HepG2 (cell line): ENCODE measurements around the gene TFB1M. TPM values are rescaled to one million over a fixed set of nuclear protein-coding genes. Genes with fewer than 3 reads are reported as not detected.

Experiments used
- AKAP8 ChIP-seq: sonication (generic); formaldehyde crosslinking; IDR thresholded peaks from 2 replicates; pipeline ENCODE4 v1.5.1; 2020; ENCODE audit warnings: mild to moderate bottlenecking, missing genetic modification reagents
- ATRX ChIP-seq: sonication (generic); formaldehyde crosslinking; IDR thresholded peaks from 2 replicates; pipeline ENCODE4 v1.4.0; 2020; ENCODE audit warnings: missing genetic modification reagents, borderline replicate concordance
- BRD4 ChIP-seq: sonication (generic); formaldehyde crosslinking; IDR thresholded peaks from 2 replicates; pipeline ENCODE4 v1.4.0; 2020; ENCODE audit warnings: missing genetic modification reagents
- CENPX ChIP-seq: sonication (generic); formaldehyde crosslinking; IDR thresholded peaks from 2 replicates; pipeline ENCODE4 v1.9.0; 2021; ENCODE audit warnings: mild to moderate bottlenecking, missing genetic modification reagents, moderate library complexity
- GABPA ChIP-seq, 2 experiments: IDR thresholded peaks; 2 replicates each; pipeline ENCODE4 v1.6.1; 2011 to 2016; ENCODE audit warnings: low read depth in 2 of 2, low read length in 1 of 2, missing biosample characterization in 1 of 2, missing genetic modification characterization in 1 of 2
- HDAC1 ChIP-seq: sonication (generic); formaldehyde crosslinking; IDR thresholded peaks from 2 replicates; pipeline ENCODE4 v1.5.1; 2020; ENCODE audit warnings: mild to moderate bottlenecking, missing genetic modification reagents
- HDAC2 ChIP-seq: sonication (generic); formaldehyde crosslinking; IDR thresholded peaks from 2 replicates; pipeline ENCODE4 v1.4.0; 2020; ENCODE audit warnings: missing genetic modification reagents
- HMG20B ChIP-seq: conservative IDR thresholded peaks from 2 replicates; pipeline ENCODE4 v1.6.1; 2016; ENCODE audit warnings: missing genetic modification reagents, missing compliant biosample characterization
- IRX3 ChIP-seq: sonication (generic); formaldehyde crosslinking; IDR thresholded peaks from 2 replicates; pipeline ENCODE4 v1.8.1; 2023; ENCODE audit warnings: mild to moderate bottlenecking, low read depth, missing genetic modification reagents, borderline replicate concordance
- ISL2 ChIP-seq: sonication (generic); formaldehyde crosslinking; IDR thresholded peaks from 2 replicates; pipeline ENCODE4 v1.5.0; 2020; ENCODE audit warnings: missing genetic modification reagents
- JUNB ChIP-seq: sonication (generic); formaldehyde crosslinking; IDR thresholded peaks from 2 replicates; pipeline ENCODE4 v1.8.0; 2022; ENCODE audit warnings: missing genetic modification reagents, mild to moderate bottlenecking, borderline replicate concordance
- MED8 ChIP-seq: sonication (generic); formaldehyde crosslinking; IDR thresholded peaks from 2 replicates; pipeline ENCODE4 v1.8.1; 2023; ENCODE audit warnings: mild to moderate bottlenecking, missing genetic modification reagents; ENCODE audit not compliant: insufficient replicate concordance
- MNT ChIP-seq: fragments of 450-650 bp; IDR thresholded peaks from 2 replicates; pipeline ENCODE4 v1.6.1; 2016
- PITX1 ChIP-seq: sonication (generic); formaldehyde crosslinking; IDR thresholded peaks from 2 replicates; pipeline ENCODE4 v1.5.1; 2020; ENCODE audit warnings: mild to moderate bottlenecking, missing genetic modification reagents
- POLR2AphosphoS2 ChIP-seq: IDR thresholded peaks from 2 replicates; pipeline ENCODE4 v1.6.1; 2011; ENCODE audit warnings: low read depth, low read length, improper control_type of control experiment
- SRSF4 ChIP-seq: fragments of 200-400 bp; formaldehyde crosslinking; IDR thresholded peaks from one replicate; pipeline ENCODE4 v1.6.1; 2018; ENCODE audit warnings: mild to moderate bottlenecking, low read depth, low read length, moderate library complexity; ENCODE audit not compliant: poor library complexity, severe bottlenecking
- TARDBP ChIP-seq: sonication (generic); formaldehyde crosslinking; IDR thresholded peaks from 2 replicates; pipeline ENCODE4 v1.8.0; 2022; ENCODE audit warnings: mild to moderate bottlenecking, missing genetic modification reagents
- TFDP1 ChIP-seq: IDR thresholded peaks from 2 replicates; pipeline ENCODE4 v1.6.1; 2016; ENCODE audit warnings: missing compliant biosample characterization, missing genetic modification reagents, borderline replicate concordance
- ZBTB33 ChIP-seq: sonication (generic); formaldehyde crosslinking; IDR thresholded peaks from 2 replicates; pipeline ENCODE4 v1.4.0; 2020; ENCODE audit warnings: missing genetic modification reagents
- ZC3H4 ChIP-seq: sonication (generic); formaldehyde crosslinking; IDR thresholded peaks from 2 replicates; pipeline ENCODE4 v1.4.0; 2020; ENCODE audit warnings: missing genetic modification reagents, borderline replicate concordance
- ZNF367 ChIP-seq: sonication (generic); formaldehyde crosslinking; IDR thresholded peaks from 2 replicates; pipeline ENCODE4 v1.4.0; 2020; ENCODE audit warnings: missing genetic modification reagents, borderline replicate concordance
- ZNF556 ChIP-seq: sonication (generic); formaldehyde crosslinking; IDR thresholded peaks from 2 replicates; pipeline ENCODE4 v1.4.0; 2020; ENCODE audit warnings: mild to moderate bottlenecking, missing genetic modification reagents, borderline replicate concordance
- ZNF598 ChIP-seq: sonication (generic); formaldehyde crosslinking; IDR thresholded peaks from 2 replicates; pipeline ENCODE4 v1.5.1; 2020; ENCODE audit warnings: mild to moderate bottlenecking, missing genetic modification reagents, borderline replicate concordance
- ZNF607 ChIP-seq: sonication (generic); formaldehyde crosslinking; IDR thresholded peaks from 2 replicates; pipeline ENCODE4 v1.5.1; 2020; ENCODE audit warnings: missing genetic modification reagents, mild to moderate bottlenecking, borderline replicate concordance
- ZNF780A ChIP-seq: sonication (generic); formaldehyde crosslinking; IDR thresholded peaks from 2 replicates; pipeline ENCODE4 v1.8.0; 2022; ENCODE audit warnings: mild to moderate bottlenecking, missing genetic modification reagents, moderate library complexity
- ZNF891 ChIP-seq: sonication (generic); formaldehyde crosslinking; IDR thresholded peaks from 2 replicates; pipeline ENCODE4 v1.5.0; 2020; ENCODE audit warnings: mild to moderate bottlenecking, missing genetic modification reagents
- ZSCAN29 ChIP-seq: sonication (generic); formaldehyde crosslinking; conservative IDR thresholded peaks from 2 replicates; pipeline ENCODE4 v1.4.0; 2020; ENCODE audit warnings: mild to moderate bottlenecking, missing genetic modification reagents
- polyA plus RNA-seq, 8 experiments: library from polyadenylated mRNA; depleted of rRNA in 3 of 8; stranded (reverse) in 7 of 8; unstranded in 1 of 8; fragments of >200 nt; fragmentation: Illumina TruSeq in 4 of 8; extraction: Trizol in 4 of 8; gene quantifications; 2 replicates each; pipeline versions ENCODE4 v1.2.1 to v1.2.3, GENCODE V29; 2011 to 2016; ENCODE audit warnings: low read depth in 4 of 8, missing spikeins in 1 of 8, mixed read lengths in 1 of 8; ENCODE audit not compliant: insufficient read depth in 1 of 8
- total RNA-seq, 5 experiments: library from RNA; depleted of rRNA; stranded (reverse); fragments of >200 nt; fragmentation: Illumina TruSeq; extraction: Trizol; gene quantifications; 2 replicates each; pipeline ENCODE4 v1.2.3, GENCODE V29; 2016; ENCODE audit warnings: low read depth in 1 of 5

TFB1M gene
- total and polyA plus RNA-seq, 2 of the 13 experiments (the other 11 are each of a cell fraction or from before 2014, with no cell fraction given), result 91.4 to 122 TPM

- TF ChIP-seq ATRX (CRISPR knock-in tag) (no peak), CENPX (CRISPR knock-in tag) (no peak), MNT (no peak), SRSF4 (no peak), TFDP1 (CRISPR knock-in tag) (0 out of 2 replicates have a peak, but pooled peaks have one; percentile 34), HDAC1 (0 out of 2 replicates have a peak, but pooled peaks have one; percentile 30), MED8 (no peak), ZNF607 (CRISPR knock-in tag) (no peak), JUNB (peak; percentile 72), IRX3 (CRISPR knock-in tag) (no peak), PITX1 (CRISPR knock-in tag) (no peak), ZBTB33 (CRISPR knock-in tag) (peak; percentile 80), GABPA (IDR thresholded peaks at IDR 0.05; ENCODE audit: low read depth, low read length) (no peak), GABPA (CRISPR knock-in tag; IDR thresholded peaks at IDR 0.05; ENCODE audit: low read depth) (no peak), ZC3H4 (CRISPR knock-in tag) (peak; percentile 87; the same call in 1 of the 2 replicates), HDAC2 (peak; percentile 43; the same call in 1 of the 2 replicates), ZNF556 (CRISPR knock-in tag) (no peak), BRD4 (peak; percentile 59; the same call in 1 of the 2 replicates), ZNF891 (no peak), ZNF367 (CRISPR knock-in tag) (no peak), ZNF780A (CRISPR knock-in tag) (no peak), TARDBP (CRISPR knock-in tag) (no peak), AKAP8 (peak; percentile 74; the same call in 1 of the 2 replicates), ZNF598 (CRISPR knock-in tag) (0 out of 2 replicates have a peak, but pooled peaks have one; percentile 41), POLR2AphosphoS2 (no peak), ISL2 (CRISPR knock-in tag) (no peak), ZSCAN29 (CRISPR knock-in tag) (no peak), HMG20B (CRISPR knock-in tag) (no peak)
Measured at GRCh38 chr6:155330133-155330734, 15.9 kb upstream of the TFB1M start (continued).
